ENCODE measurements around the gene UBE2D2. TPM values are rescaled to one million over a fixed set of nuclear protein-coding genes. Genes with fewer than 3 reads are reported as not detected.
"Not testable (repeated sequence)": the region's sequence is repeated elsewhere in the genome, so short reads cannot be mapped to it uniquely, and the experiment has no call there.

Gene UBE2D2
- total RNA-seq, 1 experiment from 2014 or later: 88.2 TPM

GRCh38 chr5:139549162-139549894, 11.8 kb upstream of the UBE2D2 start:
- DNase-seq (ENCODE audit: low read depth): no peak

GRCh38 chr5:139550051-139550872, 10.9 kb upstream of the UBE2D2 start:
- not testable (repeated sequence) for DNase-seq (ENCODE audit: low read depth)

- DNase-seq (ENCODE audit: low read depth): no peak
These were observed 9.8 kb upstream of the UBE2D2 start for GRCh38 chr5:139551191-139551889.

DNA sequence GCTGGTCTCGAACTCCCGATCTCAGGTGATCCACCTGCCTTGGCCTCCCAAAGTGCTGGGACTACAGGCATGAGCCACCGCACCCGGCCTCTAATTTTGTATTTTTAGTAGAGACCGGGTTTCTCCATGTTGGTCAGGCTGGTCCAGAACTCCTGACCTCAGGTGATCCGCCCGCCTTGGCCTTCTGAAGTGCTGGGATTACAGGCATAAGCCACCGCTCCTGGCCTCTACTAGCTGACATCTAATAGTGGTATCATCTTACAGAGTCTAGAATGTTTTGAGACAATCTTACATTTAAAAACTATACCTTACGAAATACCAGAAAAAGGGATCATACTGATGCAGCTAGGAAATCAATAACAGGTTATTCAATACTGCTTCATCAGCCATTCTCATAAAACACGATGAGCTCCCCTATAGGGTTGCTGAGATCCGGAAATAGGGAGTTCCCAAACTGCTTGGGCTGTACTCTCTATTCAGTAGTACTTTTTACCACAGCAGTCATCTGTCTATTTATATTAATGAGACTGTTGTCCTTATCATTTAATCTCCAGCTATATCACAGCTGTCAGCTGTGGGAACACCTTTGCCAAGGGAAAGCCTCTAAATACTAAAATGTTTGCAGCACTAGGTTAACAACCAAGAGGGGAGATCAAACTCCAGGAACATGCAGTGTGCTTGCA, 8.1 kb upstream of the UBE2D2 start:
- DNase-seq (ENCODE audit: low read depth): no peak

GRCh38 chr5:139554264-139554663, 6.9 kb upstream of the UBE2D2 start:
- DNase-seq (ENCODE audit: low read depth): no peak

DNA sequence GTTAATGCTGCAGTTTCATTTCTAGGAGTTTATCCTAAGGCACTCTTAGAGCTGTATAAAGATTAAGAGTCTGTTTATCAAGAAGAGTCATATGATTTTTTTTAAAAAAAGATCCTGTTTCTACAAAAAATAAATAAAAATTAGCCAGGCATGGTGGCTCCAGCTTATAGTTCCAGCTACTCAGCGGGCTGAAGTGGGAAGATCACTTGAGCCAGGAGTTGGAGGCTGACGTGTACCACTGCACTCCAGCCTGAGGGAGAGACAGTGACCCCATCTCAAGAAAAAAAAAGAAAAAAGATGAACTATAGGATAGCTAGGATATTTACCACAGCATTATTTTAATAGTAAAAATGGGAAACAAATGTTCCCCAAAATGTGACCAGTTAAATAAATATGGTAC, 3.3 kb upstream of the UBE2D2 start:
- no peak for DNase-seq (ENCODE audit: low read depth)

- DNase-seq (ENCODE audit: low read depth): peak; percentile 31
These were observed 714 bp downstream of the UBE2D2 start for GRCh38 chr5:139561655-139562451.

DNA sequence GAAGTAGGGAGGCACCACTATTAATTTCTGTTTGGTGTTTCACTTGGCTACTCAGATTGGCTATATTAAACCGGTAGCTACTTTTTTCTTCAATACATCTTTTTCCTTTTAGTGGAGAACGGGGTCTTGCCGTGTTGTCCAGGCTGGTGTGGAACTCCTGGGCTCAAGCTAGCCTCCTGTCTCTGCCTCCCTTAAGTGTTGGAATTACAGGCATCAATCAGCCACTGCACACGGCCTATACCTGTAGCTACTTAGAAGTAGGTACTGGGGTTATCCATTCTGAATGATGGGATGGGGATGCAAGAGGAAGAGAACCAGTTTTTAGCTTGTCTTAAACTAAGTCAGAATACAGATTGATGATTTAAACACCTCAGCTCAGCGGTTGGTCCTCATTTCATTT, 1.7 kb downstream of the UBE2D2 start:
- no peak for DNase-seq (ENCODE audit: low read depth)

GRCh38 chr5:139565411-139566305, 4.5 kb downstream of the UBE2D2 start:
- peak; percentile 31 for DNase-seq (ENCODE audit: low read depth)

DNA sequence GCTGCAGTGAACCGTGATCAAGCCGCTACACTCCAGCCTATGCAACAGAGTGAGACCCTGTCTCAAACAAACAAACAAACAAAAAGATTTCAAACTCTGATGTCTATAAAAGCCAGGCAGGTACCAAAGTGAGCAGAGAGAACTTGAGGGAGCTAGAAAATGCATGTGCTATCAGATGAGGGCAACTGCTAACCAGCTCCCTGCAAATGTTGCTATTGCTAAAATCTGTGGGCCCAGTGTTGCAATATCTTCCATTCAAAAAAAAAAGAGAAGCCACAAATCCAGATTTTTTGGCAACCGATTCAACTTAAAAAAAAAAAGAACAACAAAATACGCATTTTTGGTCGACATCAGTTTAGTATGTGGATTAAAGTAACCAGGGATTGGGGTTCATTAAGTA, 5.5 kb downstream of the UBE2D2 start:
- DNase-seq (ENCODE audit: low read depth): no peak

DNA sequence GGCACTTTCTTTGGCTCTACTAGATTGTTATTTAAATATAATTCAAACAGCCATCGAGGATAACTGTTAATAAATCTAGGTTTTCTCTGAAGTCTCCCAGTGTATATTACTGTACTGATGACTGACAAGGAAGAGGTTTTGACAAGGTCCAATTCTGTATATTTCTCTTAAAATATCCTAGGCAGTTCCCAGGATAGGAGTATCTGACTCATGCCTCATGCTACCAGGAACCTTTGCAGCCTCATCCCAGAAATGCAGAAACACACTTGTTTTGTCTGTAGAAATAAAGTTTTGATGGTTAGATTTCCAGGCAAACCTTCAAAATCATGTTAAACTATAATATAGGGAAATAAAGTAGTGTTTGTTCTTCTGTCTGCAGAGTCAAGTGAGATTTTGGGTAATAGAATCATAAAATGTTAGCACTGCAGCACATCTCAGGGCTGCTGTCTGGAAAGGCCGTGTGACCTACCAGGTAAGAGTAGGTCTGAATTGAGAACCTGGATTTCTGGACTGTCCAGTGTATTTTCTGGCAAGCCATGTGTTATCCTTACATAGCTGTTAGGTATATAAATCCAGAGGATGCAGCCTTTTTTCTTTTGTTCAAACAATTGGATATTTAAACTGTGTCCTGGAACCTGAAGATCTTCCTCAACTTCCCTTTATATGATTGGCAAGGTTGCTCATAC, 8.3 kb downstream of the UBE2D2 start:
- peak; percentile 19 for DNase-seq (ENCODE audit: low read depth)

DNA sequence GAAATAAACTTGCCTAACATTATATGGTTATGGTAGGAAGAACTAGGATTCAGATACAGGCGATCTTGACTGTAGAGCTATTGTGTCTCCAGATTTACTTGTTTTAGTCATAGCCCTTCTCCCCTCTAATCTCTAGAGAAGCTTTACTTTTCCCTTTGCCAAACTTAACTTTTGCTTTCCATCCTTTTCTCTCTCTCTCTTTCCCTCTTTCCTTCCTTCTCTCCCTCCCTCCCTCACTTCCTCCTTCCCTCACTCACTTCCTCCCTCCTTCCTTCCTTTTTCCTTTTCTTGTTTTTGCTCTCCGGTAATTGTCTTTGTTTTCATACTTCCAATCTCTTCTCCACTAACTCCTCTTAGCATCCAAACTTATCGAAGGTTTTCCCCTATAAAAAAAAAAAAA, 10.4 kb downstream of the UBE2D2 start:
- DNase-seq (ENCODE audit: low read depth): no peak

DNA sequence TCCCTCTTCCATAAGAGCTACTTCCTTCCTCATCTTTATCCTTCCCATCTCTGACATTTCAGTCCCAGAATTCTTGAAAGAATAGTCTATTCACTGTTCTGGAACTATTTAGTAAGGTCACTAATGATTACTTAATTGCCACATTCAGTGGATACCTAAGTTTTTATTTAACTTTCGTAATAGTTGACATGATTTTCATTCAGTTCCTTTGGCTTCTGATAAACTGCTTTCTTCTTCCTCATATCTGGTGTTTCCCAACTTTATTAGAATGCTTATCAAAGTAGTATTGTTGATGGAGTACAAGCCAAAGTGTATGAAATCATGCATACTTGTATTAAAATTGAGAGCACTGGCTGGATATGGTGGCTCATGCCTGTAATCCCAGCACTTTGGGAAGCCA, 10.8 kb downstream of the UBE2D2 start:
- DNase-seq (ENCODE audit: low read depth): no peak

DNA sequence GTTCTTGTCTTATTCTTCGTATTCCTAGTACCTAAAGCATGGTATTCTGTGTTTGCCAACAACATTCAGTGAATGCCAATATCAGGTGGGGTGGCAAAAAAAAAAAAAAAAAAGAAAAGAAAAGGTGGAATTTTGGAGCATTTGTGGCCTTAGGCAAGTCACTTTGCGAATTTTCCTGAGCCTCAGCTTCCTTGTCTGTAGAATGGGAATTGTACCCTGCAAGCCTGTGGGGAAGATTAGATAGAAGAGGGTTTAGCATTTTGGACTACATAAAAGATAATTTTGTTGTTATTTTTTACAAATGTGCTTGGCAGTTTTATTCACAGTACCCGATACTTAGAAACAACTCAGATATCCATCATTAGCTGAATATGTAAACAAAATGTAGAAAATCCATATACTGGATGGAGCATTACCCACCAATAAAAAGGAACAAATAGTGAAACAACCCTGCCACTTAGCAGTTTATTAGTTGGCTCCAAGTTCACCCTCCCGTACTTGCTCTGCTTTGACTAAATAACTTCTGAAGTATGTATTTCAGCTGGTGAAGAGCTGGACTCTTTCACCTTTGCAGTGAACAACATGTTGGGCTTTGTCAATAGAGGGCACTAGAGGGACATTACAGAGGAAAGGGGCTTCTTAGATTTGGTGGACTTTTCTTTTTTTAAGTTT, 13.6 kb downstream of the UBE2D2 start:
- peak; percentile 51 for DNase-seq (ENCODE audit: low read depth)

GRCh38 chr5:139575313-139575646, 14.1 kb downstream of the UBE2D2 start:
- DNase-seq (ENCODE audit: low read depth): no peak

GRCh38 chr5:139575751-139576150, 14.6 kb downstream of the UBE2D2 start:
- DNase-seq (ENCODE audit: low read depth): no peak

DNA sequence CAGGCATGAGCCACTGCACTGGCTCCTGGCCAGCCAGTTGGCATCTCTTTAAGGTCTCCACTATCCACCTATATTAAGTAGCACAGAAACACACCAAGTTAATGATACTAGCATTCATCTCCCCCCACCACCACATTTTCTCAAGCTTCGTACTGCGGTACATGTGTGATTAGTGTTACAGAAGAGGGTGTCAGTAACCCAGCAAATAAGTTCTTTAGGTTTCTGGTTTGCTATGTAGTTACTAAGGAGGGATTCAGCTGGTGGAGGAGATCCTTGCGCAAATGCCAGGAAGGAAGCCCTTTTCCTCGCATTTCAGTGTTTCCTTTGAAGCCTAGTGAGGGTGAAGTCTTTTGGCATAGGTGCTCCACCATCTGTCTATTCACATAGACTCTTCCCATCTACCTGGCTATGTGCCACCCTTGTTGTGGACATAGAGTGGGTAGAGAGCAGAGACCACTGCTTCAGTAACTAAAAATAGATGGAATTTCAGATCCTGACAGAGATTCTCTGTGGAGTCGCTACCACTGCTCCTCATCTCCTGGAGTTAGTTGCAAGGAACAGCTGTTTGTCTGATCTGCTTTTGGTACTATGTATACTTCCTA, 16.7 kb downstream of the UBE2D2 start:
- DNase-seq (ENCODE audit: low read depth): peak; percentile 26

GRCh38 chr5:139578325-139578724, 17.2 kb downstream of the UBE2D2 start:
- no peak for DNase-seq (ENCODE audit: low read depth)
